ENCODE measurements around the gene ZNF25. TPM values are rescaled to one million over a fixed set of nuclear protein-coding genes. Genes with fewer than 3 reads are reported as not detected.
"Not testable (repeated sequence)": the region's sequence is repeated elsewhere in the genome, so short reads cannot be mapped to it uniquely, and the experiment has no call there.

ZNF25 gene
- total RNA-seq, 2 experiments from 2014 or later: 7.5 to 8.8 TPM

DNA sequence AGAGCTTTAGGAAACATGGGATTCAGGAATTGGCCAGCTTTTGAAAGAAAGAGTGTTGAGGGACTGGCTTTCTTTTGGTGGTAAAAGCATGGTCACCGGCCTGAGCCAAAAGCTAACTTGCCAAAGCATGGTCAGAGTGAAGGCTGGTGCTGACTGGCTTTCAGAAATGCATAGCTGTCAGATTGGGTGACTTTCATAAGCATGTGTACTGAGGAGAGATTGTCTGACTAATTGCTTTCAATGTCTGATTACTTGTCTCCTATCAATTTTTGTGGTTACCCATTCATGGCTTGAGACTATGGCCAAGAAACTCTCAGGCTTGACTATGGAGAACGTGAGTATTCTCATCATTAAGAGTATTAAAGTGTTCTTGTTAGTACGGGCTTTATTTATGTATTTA is 28.2 kb downstream of the ZNF25 start:
- ATAC-seq (no peak), DNase-seq (no peak)
- intact Hi-C loops (cut with micrococcal nuclease): no loop called here
- Mint-ChIP-seq H3K9me3 (peaks cover 19% of the 10 kb centered on the region), H3K27me3 (no peaks in the 10 kb centered on the region), H3K4me3 (no peak overlapping the region), H3K36me3 (ENCODE audit: low read depth) (peaks cover 42% of the 10 kb centered on the region), H3K4me1 (ENCODE audit: low read depth) (no peaks in the 10 kb centered on the region), H3K27ac (no peak overlapping the region)
- ChIA-PET CTCF (no interaction called here), POLR2A (no interaction called here)
- TF ChIP-seq CTCF (IDR thresholded peaks at IDR 0.05): no peak

DNA sequence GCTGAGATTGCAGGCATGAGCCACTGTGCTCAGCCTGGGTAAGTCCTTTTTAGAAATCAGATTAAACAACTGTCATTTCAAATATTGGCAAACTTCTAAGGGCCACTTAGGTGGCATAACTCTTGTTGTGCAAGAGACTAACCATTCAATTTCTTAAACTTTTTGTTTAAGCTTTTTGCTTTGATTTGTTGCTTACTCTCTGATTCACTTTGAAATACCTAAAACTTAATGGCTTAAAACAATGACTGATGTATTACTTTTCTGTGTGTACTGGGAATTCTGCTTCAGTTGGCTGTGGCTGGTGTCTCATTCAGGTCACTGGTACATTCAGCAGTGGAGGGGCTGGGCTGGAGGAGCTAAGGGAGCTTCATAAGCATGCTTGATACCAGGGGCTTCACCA is 28.9 kb downstream of the ZNF25 start:
- ChIA-PET POLR2A (no interaction called here), CTCF (no interaction called here)
- Mint-ChIP-seq H3K27ac (no peak overlapping the region), H3K27me3 (no peaks in the 10 kb centered on the region), H3K9me3 (peaks cover 13% of the 10 kb centered on the region), H3K4me1 (ENCODE audit: low read depth) (no peaks in the 10 kb centered on the region), H3K36me3 (ENCODE audit: low read depth) (peaks cover 35% of the 10 kb centered on the region), H3K4me3 (no peak overlapping the region)
- no peak for TF ChIP-seq CTCF (IDR thresholded peaks at IDR 0.05)
- DNase-seq (no peak), ATAC-seq (no peak)
- intact Hi-C loops (cut with micrococcal nuclease): no loop called here

GRCh38 chr10:37937864-37938263 is 38.6 kb downstream of the ZNF25 start:
- Mint-ChIP-seq H3K27ac (no peak overlapping the region), H3K9me3 (no peaks in the 10 kb centered on the region), H3K36me3 (ENCODE audit: low read depth) (no peaks in the 10 kb centered on the region), H3K4me1 (ENCODE audit: low read depth) (no peaks in the 10 kb centered on the region), H3K4me3 (no peak overlapping the region), H3K27me3 (no peaks in the 10 kb centered on the region)
- intact Hi-C loops (cut with micrococcal nuclease): no loop called here
- no peak for TF ChIP-seq CTCF (IDR thresholded peaks at IDR 0.05)
- DNase-seq: no peak
- ATAC-seq: no peak
- ChIA-PET CTCF (interaction anchor here (1.2 kb wide), 1 partner anchor 20 kb away, joined by 6 read pairs; no protein-coding TSS in a partner anchor), POLR2A (no interaction called here)

GRCh38 chr10:37934791-37935190 is 41.7 kb downstream of the ZNF25 start:
- Mint-ChIP-seq H3K9me3 (no peaks in the 10 kb centered on the region), H3K36me3 (ENCODE audit: low read depth) (no peaks in the 10 kb centered on the region), H3K4me1 (ENCODE audit: low read depth) (no peaks in the 10 kb centered on the region), H3K27ac (no peak overlapping the region), H3K4me3 (no peak overlapping the region), H3K27me3 (no peaks in the 10 kb centered on the region)
- no peak for TF ChIP-seq CTCF (IDR thresholded peaks at IDR 0.05)
- intact Hi-C loops (cut with micrococcal nuclease): no loop called here
- ChIA-PET POLR2A (no interaction called here), CTCF (no interaction called here)
- ATAC-seq: no peak
- no peak for DNase-seq

- no peak overlapping the region for H3K4me3 Mint-ChIP-seq
- ChIA-PET CTCF (no interaction called here), POLR2A (no interaction called here)
These were observed 46.0 kb downstream of the ZNF25 start for GRCh38 chr10:37930423-37930822.

DNA sequence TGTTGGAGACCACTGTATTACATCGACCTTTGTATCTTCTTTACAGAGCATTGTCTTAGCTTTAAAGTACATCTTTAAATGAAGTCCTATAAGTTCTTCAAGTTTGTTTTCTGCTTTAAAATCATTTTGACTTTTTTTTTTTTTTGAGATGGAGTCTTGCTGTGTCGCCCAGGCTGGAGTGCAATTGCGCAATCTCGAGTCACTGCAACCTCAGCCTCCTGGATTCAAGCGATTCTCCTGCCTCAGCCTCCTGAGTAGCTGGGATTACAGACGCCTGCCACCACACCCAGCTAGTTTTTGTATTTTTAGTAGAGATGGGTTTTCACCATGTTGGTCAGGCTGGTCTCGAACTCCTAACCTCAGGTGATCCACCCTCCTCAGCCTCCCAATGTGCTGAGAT is 68.3 kb downstream of the ZNF25 start:
- DNase-seq; H3K4me3 Mint-ChIP-seq; ATAC-seq; H3K27ac Mint-ChIP-seq; H3K4me1 Mint-ChIP-seq (ENCODE audit: low read depth); intact Hi-C loops (cut with micrococcal nuclease); POLR2A ChIA-PET; H3K9me3 Mint-ChIP-seq; H3K36me3 Mint-ChIP-seq (ENCODE audit: low read depth); CTCF ChIA-PET; H3K27me3 Mint-ChIP-seq: not testable (repeated sequence)

More at GRCh38 chr10:37930423-37930822, 46.0 kb downstream of the ZNF25 start:
- no peak for TF ChIP-seq CTCF (IDR thresholded peaks at IDR 0.05)
- no peaks in the 10 kb centered on the region for H3K9me3 Mint-ChIP-seq
- no peaks in the 10 kb centered on the region for H3K27me3 Mint-ChIP-seq
- no peaks in the 10 kb centered on the region for H3K4me1 Mint-ChIP-seq (ENCODE audit: low read depth)
- H3K27ac Mint-ChIP-seq: no peak overlapping the region
- DNase-seq: no peak
- H3K36me3 Mint-ChIP-seq (ENCODE audit: low read depth): no peaks in the 10 kb centered on the region
- intact Hi-C loops (cut with micrococcal nuclease): no loop called here
- ATAC-seq: no peak

Measured in activated CD8-positive, alpha-beta T cell treated with anti-CD3 and anti-CD28 coated beads for 36 hours (primary cell).